T-helper 17 cell (primary cell): ENCODE data around the gene PSTPIP2. TPM values are rescaled to one million over a fixed set of nuclear protein-coding genes. Genes with fewer than 3 reads are reported as not detected.
"Not testable (repeated sequence)": the region's sequence is repeated elsewhere in the genome, so short reads cannot be mapped to it uniquely, and the experiment has no call there.

Source experiments
- ATAC-seq: fragments of 150-1000 bp; cut with Tn5 transposase; 2 replicates; pipeline ENCODE4 v1.10.0; 2021; ENCODE audit warnings: mild to moderate bottlenecking, moderate library complexity
- DNase-seq, 3 donors: peaks; one replicate each; pipeline versions ENCODE4 v3.0.0 to v3.0.0-alpha.2; 2020 to 2021
- H3K9me3 ChIP-seq: one replicate; pipeline ENCODE4 v1.7.0; 2013; ENCODE audit warnings: low read length, mild to moderate bottlenecking; ENCODE audit not compliant: control insufficient read depth, poor library complexity, severe bottlenecking
- H3K27ac Mint-ChIP-seq: one replicate; pipeline ENCODE4 v1.8.0; 2022; ENCODE audit warnings: mild to moderate bottlenecking, moderate library complexity, mixed read lengths
- H3K27me3 Mint-ChIP-seq: one replicate; pipeline ENCODE4 v1.8.0; 2022; ENCODE audit warnings: mixed read lengths
- H3K36me3 Mint-ChIP-seq: one replicate; pipeline ENCODE4 v1.8.0; 2022; ENCODE audit warnings: low read depth, mixed read lengths
- H3K4me1 Mint-ChIP-seq: one replicate; pipeline ENCODE4 v1.8.0; 2022; ENCODE audit warnings: mild to moderate bottlenecking, mixed read lengths
- H3K4me3 Mint-ChIP-seq: one replicate; pipeline ENCODE4 v1.8.0; 2022; ENCODE audit warnings: mild to moderate bottlenecking, moderate library complexity, mixed read lengths
- total RNA-seq, 4 donors: library from RNA in 2 of 4; stranded (reverse) in 2 of 4; gene quantifications; one replicate each; pipeline ENCODE4 v1.2.3 and lab custom pipeline; 2022 to 2026

PSTPIP2 gene
- total RNA-seq, 2 donors from 2014 or later = 13.1 to 15.8 TPM

GRCh38 chr18:46007165-46007564 lies 64.9 kb downstream of the PSTPIP2 start:
- no peaks in the 10 kb centered on the region for H3K9me3 ChIP-seq
- no peak for DNase-seq
- Mint-ChIP-seq H3K27me3 (no peaks in the 10 kb centered on the region), H3K4me1 (no peaks in the 10 kb centered on the region), H3K27ac (no peak overlapping the region), H3K4me3 (no peak overlapping the region), H3K36me3 (peaks cover 4% of the 10 kb centered on the region)
- ATAC-seq = no peak

- H3K4me3 Mint-ChIP-seq = no peak overlapping the region
- no peaks in the 10 kb centered on the region for H3K27me3 Mint-ChIP-seq
- H3K27ac Mint-ChIP-seq = no peak overlapping the region
- ATAC-seq = no peak
- no peaks in the 10 kb centered on the region for H3K36me3 Mint-ChIP-seq
- peaks cover 24% of the 10 kb centered on the region for H3K4me1 Mint-ChIP-seq
- no peaks in the 10 kb centered on the region for H3K9me3 ChIP-seq
- DNase-seq = no peak
Measured at GRCh38 chr18:46002934-46003333, 69.1 kb downstream of the PSTPIP2 start.

GRCh38 chr18:46001892-46002291 lies 70.2 kb downstream of the PSTPIP2 start:
- DNase-seq (no peak), ATAC-seq (no peak)
- Mint-ChIP-seq H3K27ac (no peak overlapping the region), H3K4me1 (peaks cover 28% of the 10 kb centered on the region), H3K36me3 (no peaks in the 10 kb centered on the region), H3K27me3 (no peaks in the 10 kb centered on the region), H3K4me3 (no peak overlapping the region)
- no peaks in the 10 kb centered on the region for H3K9me3 ChIP-seq

- Mint-ChIP-seq H3K4me3 (no peak overlapping the region), H3K4me1 (peaks cover 28% of the 10 kb centered on the region), H3K27ac (no peak overlapping the region), H3K27me3 (no peaks in the 10 kb centered on the region), H3K36me3 (no peaks in the 10 kb centered on the region)
- DNase-seq (no peak), ATAC-seq (peak; percentile 32)
- no peaks in the 10 kb centered on the region for H3K9me3 ChIP-seq
Measured at GRCh38 chr18:46001074-46001473, 71.0 kb downstream of the PSTPIP2 start.

GRCh38 chr18:45999536-45999935 lies 72.5 kb downstream of the PSTPIP2 start:
- Mint-ChIP-seq H3K4me3 (no peak overlapping the region), H3K27me3 (no peaks in the 10 kb centered on the region), H3K27ac (peak overlapping the region; percentile 93), H3K36me3 (no peaks in the 10 kb centered on the region), H3K4me1 (peaks cover 30% of the 10 kb centered on the region)
- no peak for DNase-seq
- no peaks in the 10 kb centered on the region for H3K9me3 ChIP-seq
- no peak for ATAC-seq

GRCh38 chr18:45998244-45998643 lies 73.8 kb downstream of the PSTPIP2 start:
- Mint-ChIP-seq H3K4me3 (peak overlapping the region; percentile 75), H3K36me3 (no peaks in the 10 kb centered on the region), H3K27ac (peak overlapping the region; percentile 93), H3K4me1 (peaks cover 32% of the 10 kb centered on the region), H3K27me3 (no peaks in the 10 kb centered on the region)
- H3K9me3 ChIP-seq = no peaks in the 10 kb centered on the region
- ATAC-seq = peak; percentile 82
- no peak for DNase-seq

- H3K27ac Mint-ChIP-seq = peak overlapping the region; percentile 93
- H3K9me3 ChIP-seq = no peaks in the 10 kb centered on the region
Measured at GRCh38 chr18:45997700-45998151, 74.3 kb downstream of the PSTPIP2 start.

GRCh38 chr18:45995461-45995860 lies 76.6 kb downstream of the PSTPIP2 start:
- no peak overlapping the region for H3K27ac Mint-ChIP-seq
- H3K9me3 ChIP-seq = no peaks in the 10 kb centered on the region
- no peaks in the 10 kb centered on the region for H3K36me3 Mint-ChIP-seq
- H3K4me1 Mint-ChIP-seq = peaks cover 25% of the 10 kb centered on the region
- no peak for ATAC-seq
- no peaks in the 10 kb centered on the region for H3K27me3 Mint-ChIP-seq
- DNase-seq = no peak
- no peak overlapping the region for H3K4me3 Mint-ChIP-seq

More at GRCh38 chr18:45997700-45998151, 74.3 kb downstream of the PSTPIP2 start:
- ATAC-seq (peak; percentile 62), DNase-seq (no peak)
- peak overlapping the region; percentile 75 for H3K4me3 Mint-ChIP-seq
- peaks cover 32% of the 10 kb centered on the region for H3K4me1 Mint-ChIP-seq
- H3K36me3 Mint-ChIP-seq = no peaks in the 10 kb centered on the region
- H3K27me3 Mint-ChIP-seq = no peaks in the 10 kb centered on the region

- ATAC-seq = no peak
- no peak for DNase-seq
- H3K36me3 Mint-ChIP-seq = peaks cover 2% of the 10 kb centered on the region
- H3K9me3 ChIP-seq = no peaks in the 10 kb centered on the region
- no peak overlapping the region for H3K4me3 Mint-ChIP-seq
- no peak overlapping the region for H3K27ac Mint-ChIP-seq
- H3K27me3 Mint-ChIP-seq = no peaks in the 10 kb centered on the region
- H3K4me1 Mint-ChIP-seq = peaks cover 13% of the 10 kb centered on the region
Measured at GRCh38 chr18:45993438-45993837, 78.6 kb downstream of the PSTPIP2 start.

- not testable (repeated sequence) for H3K36me3 Mint-ChIP-seq, DNase-seq, H3K4me1 Mint-ChIP-seq, ATAC-seq, H3K27ac Mint-ChIP-seq, H3K27me3 Mint-ChIP-seq, H3K4me3 Mint-ChIP-seq, H3K9me3 ChIP-seq
Measured at GRCh38 chr18:45992527-45992926, 79.5 kb downstream of the PSTPIP2 start.

- no peak for DNase-seq
Measured at GRCh38 chr18:45991788-45992187, 80.3 kb downstream of the PSTPIP2 start.

GRCh38 chr18:45984546-45985235 lies 87.4 kb downstream of the PSTPIP2 start:
- Mint-ChIP-seq H3K27ac (no peak overlapping the region), H3K4me1 (peaks cover 4% of the 10 kb centered on the region), H3K27me3 (no peaks in the 10 kb centered on the region), H3K36me3 (peaks cover 2% of the 10 kb centered on the region), H3K4me3 (no peak overlapping the region)
- H3K9me3 ChIP-seq = no peaks in the 10 kb centered on the region
- ATAC-seq (no peak), DNase-seq (no peak)

More at GRCh38 chr18:45991788-45992187, 80.3 kb downstream of the PSTPIP2 start:
- peaks cover 4% of the 10 kb centered on the region for H3K36me3 Mint-ChIP-seq
- no peaks in the 10 kb centered on the region for H3K27me3 Mint-ChIP-seq
- ATAC-seq = no peak
- no peak overlapping the region for H3K27ac Mint-ChIP-seq
- peaks cover 4% of the 10 kb centered on the region for H3K4me1 Mint-ChIP-seq
- H3K9me3 ChIP-seq = no peaks in the 10 kb centered on the region
- H3K4me3 Mint-ChIP-seq = no peak overlapping the region

GRCh38 chr18:45981821-45982220 lies 90.2 kb downstream of the PSTPIP2 start:
- Mint-ChIP-seq H3K4me1 (peaks cover 4% of the 10 kb centered on the region), H3K4me3 (no peak overlapping the region), H3K36me3 (no peaks in the 10 kb centered on the region), H3K27ac (no peak overlapping the region), H3K27me3 (no peaks in the 10 kb centered on the region)
- no peaks in the 10 kb centered on the region for H3K9me3 ChIP-seq
- ATAC-seq (no peak), DNase-seq (no peak)

GRCh38 chr18:45980229-45980628 lies 91.8 kb downstream of the PSTPIP2 start:
- H3K27ac Mint-ChIP-seq = peak overlapping the region; percentile 9
- no peaks in the 10 kb centered on the region for H3K27me3 Mint-ChIP-seq

More at GRCh38 chr18:45980229-45980628, 91.8 kb downstream of the PSTPIP2 start:
- peaks cover 4% of the 10 kb centered on the region for H3K4me1 Mint-ChIP-seq
- DNase-seq = no peak
- H3K9me3 ChIP-seq = no peaks in the 10 kb centered on the region
- H3K4me3 Mint-ChIP-seq = no peak overlapping the region
- H3K36me3 Mint-ChIP-seq = no peaks in the 10 kb centered on the region
- no peak for ATAC-seq
